8988T (cell line): ENCODE results near the gene KLHL21.

Experiments
- DNase-seq: peaks from one replicate; pipeline ENCODE4 v3.0.0; 2011

The KLHL21 gene

GRCh38 chr1:6546326-6546725, 56.3 kb downstream of the KLHL21 start:
- DNase-seq, result no peak

GRCh38 chr1:6545276-6546112, 57.2 kb downstream of the KLHL21 start:
- no peak for DNase-seq

- no peak for DNase-seq
These were observed 57.8 kb downstream of the KLHL21 start for GRCh38 chr1:6544831-6545230.
